ENCODE results near the gene BAX.

Gene BAX

GRCh38 chr19:48988860-48989259, 34.2 kb downstream of the BAX start:
- no peak for DNase-seq

- no peak for DNase-seq
These were observed 35.1 kb downstream of the BAX start for GRCh38 chr19:48989701-48990291.

GRCh38 chr19:48990400-48990799, 35.7 kb downstream of the BAX start:
- no peak for DNase-seq

GRCh38 chr19:48991011-48991609, 36.4 kb downstream of the BAX start:
- DNase-seq: no peak

- no peak for DNase-seq
These were observed 37.4 kb downstream of the BAX start for GRCh38 chr19:48991873-48992580.

GRCh38 chr19:48992581-48993174, 38.0 kb downstream of the BAX start:
- no peak for DNase-seq

DNA sequence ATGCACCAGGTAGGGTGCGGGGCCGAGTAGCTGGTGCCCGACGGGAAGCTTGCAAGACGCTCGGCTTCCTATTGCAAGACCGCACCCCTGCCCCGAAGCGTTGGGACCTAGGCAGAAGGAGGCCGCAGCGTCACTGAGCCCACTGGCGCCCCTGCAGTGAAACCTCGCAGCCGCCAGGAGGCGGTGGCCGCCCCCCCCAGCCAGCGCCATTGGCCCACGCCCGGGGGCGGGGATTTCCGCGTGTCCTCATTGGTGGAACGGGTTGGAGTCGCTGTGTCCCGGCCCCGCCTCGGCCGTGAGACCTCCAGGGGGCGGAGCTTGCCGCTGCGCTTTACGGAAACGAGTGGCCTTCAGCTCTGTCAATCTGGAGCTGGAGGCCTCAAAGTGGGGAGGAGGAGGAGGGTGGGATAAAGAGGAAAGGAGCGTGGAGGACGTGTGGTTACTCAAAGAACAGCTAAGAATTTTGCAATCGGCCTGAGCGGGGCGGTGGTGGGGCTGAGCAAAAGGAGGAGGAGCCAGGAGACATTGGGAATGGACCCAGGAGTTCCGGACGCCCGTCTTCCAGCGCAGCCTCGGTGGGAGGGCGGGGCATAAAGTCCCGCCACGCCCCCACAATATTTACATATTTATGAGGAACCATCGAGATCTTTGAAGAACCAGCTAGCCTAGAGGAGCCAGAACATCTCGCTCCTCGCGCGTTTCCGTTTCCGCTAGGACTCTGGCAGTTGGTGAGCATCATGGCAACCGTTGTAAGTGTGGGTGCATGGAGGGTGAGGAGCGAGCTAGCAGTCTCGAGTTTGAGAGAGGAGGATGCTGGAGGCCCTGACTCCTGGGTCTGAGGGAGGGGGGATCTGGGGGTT, 38.7 kb downstream of the BAX start, which contains the start of the genes GYS1 and RUVBL2:
GYS1 (minus strand) TSS at position 135 of the 860 bp plus-strand sequence. CDS start 197 bp downstream, outside the sequence.
RUVBL2 (plus strand) TSS at position 713 of the 860 bp plus-strand sequence; CDS start at position 738, 25 bp downstream.
- DNase-seq: peak; percentile 99

DNA sequence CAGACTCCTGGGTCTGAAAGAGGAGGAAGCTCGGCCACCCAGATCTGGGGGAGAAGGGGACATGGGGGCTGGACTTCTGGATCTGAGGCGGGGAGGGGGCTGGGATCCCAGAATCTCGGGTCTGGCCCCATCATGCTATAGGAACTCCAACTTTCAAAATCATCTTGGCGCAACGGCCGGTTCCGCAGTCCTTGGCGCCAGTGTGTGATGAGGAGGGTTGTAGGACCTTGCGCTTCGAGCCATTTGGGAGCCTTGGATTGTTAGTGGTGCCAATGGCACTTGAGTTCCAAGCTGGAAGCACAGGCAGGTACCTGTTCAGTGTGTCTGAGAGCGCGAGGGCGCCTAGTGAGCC, 39.3 kb downstream of the BAX start:
- DNase-seq: no peak

DNA sequence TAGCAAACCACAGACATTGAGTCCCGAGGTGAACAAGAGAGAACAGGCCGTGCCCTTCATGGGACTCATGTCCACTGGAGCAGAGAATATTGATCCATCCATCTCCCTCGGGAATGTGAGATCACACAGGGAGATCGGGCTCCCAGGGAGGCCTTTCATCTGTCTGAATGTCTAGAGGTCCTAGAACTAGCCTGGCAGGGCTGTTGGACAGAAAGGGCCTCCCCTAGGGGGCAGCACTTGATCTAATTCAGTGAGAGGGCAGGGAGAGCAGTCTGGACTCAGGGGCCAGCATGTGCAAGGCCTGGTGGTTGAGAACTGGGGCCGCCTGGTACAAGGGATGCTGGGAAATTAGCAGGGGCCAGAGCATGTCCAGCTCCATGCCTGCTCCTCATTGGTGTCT, 43.3 kb downstream of the BAX start:
- DNase-seq: no peak

DNA sequence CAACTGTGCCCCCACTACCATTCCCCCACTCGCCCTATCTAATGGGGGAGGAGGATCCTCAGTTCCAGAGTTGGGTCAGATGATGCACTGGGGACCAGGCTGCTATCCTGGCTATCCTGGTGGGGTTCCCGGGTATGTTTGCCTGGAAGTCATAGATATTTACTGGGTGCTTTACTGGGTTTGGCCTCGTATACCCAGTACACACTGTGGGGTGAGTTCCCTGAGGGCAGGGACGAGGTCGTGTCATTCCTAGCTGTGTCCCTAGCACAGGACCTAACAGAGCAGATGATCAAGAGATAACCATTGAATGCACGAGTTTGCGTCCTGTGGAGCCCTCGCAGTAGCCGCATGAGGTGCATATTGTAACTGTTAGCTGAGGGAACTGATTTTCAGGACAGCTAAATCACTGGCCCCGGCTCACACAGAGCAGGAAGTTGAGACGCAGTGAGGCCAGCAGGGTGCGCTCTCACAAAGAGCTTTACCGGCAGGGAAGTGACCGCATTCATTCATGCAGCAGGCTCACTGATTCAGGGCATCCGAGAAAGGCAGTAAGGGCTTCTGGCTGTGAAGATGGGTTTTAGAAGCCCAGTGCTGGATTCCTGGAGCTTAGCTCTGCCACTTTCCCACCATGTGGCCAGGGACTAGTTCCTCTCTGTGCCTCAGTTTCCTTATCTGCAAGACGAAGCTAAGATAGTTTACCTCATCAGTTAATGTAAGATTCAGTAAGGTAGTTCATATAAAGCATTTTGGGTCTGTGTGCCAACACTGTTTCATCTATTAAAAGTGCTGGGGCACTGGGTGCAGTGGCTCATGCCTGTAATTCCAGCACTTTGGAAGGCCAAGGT, 45.0 kb downstream of the BAX start:
- DNase-seq: no peak

DNA sequence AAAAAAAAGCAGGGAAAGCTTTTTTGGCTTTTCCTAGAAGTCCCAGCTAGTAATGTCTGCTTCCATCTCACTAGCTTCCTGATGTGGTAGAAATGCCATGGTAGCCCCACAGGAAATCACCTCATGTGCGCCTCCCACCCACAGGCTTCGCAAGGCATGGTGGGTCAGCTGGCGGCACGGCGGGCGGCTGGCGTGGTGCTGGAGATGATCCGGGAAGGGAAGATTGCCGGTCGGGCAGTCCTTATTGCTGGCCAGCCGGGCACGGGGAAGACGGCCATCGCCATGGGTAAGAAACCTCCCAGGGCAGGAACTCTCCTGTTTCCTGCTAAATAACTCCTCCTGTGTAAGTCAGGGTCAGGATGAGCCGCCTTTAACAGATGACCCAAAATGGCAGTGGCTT, 49.5 kb downstream of the BAX start:
- no peak for DNase-seq

DNA sequence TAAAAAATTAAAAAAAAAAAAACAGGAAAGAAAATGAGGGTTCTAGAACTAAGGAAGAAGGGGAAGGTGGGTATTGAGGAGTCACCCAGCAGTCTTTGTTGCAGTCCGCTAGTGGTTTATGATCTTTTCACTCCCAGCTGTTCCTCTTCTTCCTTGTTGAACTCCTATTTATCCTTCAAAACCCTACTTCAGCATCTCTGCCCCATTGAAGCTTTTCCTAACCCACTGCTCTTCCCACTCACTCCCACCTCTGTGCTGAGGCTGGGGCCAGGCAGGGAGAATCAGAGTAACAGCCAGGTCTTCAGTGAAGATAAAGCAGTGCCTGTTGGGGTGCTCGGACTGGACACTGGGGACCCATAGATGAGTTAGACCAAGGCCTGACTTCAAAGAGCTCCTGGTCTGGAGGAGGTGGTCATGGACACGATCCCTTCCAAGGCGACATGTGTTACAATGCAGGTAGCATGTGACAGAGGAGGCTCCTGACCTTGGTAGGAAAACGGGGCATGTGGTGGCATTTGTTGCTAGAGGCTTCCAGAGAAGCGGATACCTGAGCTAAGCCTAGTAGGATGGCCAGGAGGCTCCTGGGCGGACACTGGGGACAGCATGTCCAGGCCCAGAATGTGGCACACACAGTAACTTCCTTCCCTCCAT, 50.4 kb downstream of the BAX start:
- DNase-seq: no peak

DNA sequence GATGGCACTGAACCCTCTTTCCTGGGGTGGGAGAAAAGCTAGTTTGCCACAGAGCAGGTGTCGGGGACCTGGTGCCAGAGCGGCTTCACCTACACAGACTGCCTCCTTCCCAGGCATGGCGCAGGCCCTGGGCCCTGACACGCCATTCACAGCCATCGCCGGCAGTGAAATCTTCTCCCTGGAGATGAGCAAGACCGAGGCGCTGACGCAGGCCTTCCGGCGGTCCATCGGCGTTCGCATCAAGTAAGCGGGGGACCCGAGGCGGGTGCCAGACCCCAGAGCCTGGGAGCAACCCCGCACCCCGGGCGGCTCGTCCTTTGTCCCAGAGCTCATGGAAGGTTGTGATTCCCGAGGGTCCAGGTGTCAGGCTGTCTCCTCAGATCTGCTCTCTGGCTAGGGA, 52.2 kb downstream of the BAX start:
- DNase-seq: no peak

GRCh38 chr19:49009828-49010227, 55.2 kb downstream of the BAX start:
- DNase-seq: no peak

- no peak for DNase-seq
These were observed 55.8 kb downstream of the BAX start for GRCh38 chr19:49010453-49010852.

DNA sequence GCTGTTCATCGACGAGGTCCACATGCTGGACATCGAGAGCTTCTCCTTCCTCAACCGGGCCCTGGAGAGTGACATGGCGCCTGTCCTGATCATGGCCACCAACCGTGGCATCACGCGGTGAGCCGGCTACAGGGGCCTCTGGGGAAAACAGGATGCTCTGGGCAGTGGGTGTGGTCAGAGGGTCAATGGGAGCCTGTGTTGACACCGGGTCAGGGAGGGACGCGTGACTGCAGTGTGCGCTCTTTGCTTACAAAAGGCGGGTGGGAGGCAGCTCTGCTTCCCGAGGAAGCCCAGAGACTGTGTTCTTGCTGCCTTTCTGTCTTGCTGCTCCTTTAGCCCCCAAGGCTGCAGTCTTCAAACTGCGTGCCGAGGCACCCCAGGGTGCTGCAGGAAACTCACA, 56.5 kb downstream of the BAX start:
- DNase-seq: no peak
